PC-3 (cell line): ENCODE measurements around the gene GANC.

Source experiments
- EZH2phosphoT487 ChIP-seq: fragments of 300-600 bp; sonication (generic); IDR thresholded peaks from 2 replicates; pipeline ENCODE4 v1.6.1; 2018; ENCODE audit warnings: mild to moderate bottlenecking, antibody characterized with exemption, low read length, borderline replicate concordance
- TF ChIP-seq, protein P1 (sequence below): fragments of 300-600 bp; sonication (generic); conservative IDR thresholded peaks from 2 replicates; pipeline ENCODE4 v1.5.1; 2017; ENCODE audit warnings: antibody characterized with exemption, low read depth, mild to moderate bottlenecking, low read length

DNA sequence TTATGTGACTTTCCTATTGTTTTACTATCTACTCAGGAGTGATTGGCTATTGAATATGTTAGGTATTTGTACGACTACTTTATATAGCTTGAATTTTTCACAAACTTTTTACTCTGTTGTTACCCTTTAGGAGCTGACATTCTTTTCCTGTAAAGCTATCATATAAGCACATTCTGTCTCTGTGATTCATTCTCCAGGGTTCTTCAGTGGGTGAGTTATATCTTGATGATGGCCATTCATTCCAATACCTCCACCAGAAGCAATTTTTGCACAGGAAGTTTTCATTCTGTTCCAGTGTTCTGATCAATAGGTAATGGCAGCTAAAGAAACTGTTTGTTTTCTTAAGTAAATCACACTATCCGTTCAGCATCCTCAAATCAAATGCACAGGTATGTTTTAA, 76.2 kb downstream of the GANC start:
- TF ChIP-seq, protein P1, sequence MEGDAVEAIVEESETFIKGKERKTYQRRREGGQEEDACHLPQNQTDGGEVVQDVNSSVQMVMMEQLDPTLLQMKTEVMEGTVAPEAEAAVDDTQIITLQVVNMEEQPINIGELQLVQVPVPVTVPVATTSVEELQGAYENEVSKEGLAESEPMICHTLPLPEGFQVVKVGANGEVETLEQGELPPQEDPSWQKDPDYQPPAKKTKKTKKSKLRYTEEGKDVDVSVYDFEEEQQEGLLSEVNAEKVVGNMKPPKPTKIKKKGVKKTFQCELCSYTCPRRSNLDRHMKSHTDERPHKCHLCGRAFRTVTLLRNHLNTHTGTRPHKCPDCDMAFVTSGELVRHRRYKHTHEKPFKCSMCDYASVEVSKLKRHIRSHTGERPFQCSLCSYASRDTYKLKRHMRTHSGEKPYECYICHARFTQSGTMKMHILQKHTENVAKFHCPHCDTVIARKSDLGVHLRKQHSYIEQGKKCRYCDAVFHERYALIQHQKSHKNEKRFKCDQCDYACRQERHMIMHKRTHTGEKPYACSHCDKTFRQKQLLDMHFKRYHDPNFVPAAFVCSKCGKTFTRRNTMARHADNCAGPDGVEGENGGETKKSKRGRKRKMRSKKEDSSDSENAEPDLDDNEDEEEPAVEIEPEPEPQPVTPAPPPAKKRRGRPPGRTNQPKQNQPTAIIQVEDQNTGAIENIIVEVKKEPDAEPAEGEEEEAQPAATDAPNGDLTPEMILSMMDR, result no peak
- no peak for TF ChIP-seq EZH2phosphoT487
